GM12864 (cell line): Measurements from ENCODE around the gene FAM161A.
A peak's percentile ranks its signal among the peaks of the same experiment; 100 is the strongest.
"Not testable (repeated sequence)": the region's sequence is repeated elsewhere in the genome, so short reads cannot be mapped to it uniquely, and the experiment has no call there.

Source experiments
- DNase-seq: peaks from one replicate; pipeline ENCODE4 v3.0.0-alpha.2; 2011; ENCODE audit warnings: low read depth
- H3K4me3 ChIP-seq: 2 replicates; pipeline ENCODE4 v1.5.1; 2011; ENCODE audit warnings: mild to moderate bottlenecking, low read depth, low read length, control low read depth
- TF ChIP-seq, protein P1 (sequence below): IDR thresholded peaks from 2 replicates; pipeline ENCODE4 v1.5.1; 2011; ENCODE audit warnings: low read depth, mild to moderate bottlenecking, moderate library complexity, low read length, control low read depth, inconsistent platforms; ENCODE audit errors: missing control alignments

The FAM161A gene

DNA sequence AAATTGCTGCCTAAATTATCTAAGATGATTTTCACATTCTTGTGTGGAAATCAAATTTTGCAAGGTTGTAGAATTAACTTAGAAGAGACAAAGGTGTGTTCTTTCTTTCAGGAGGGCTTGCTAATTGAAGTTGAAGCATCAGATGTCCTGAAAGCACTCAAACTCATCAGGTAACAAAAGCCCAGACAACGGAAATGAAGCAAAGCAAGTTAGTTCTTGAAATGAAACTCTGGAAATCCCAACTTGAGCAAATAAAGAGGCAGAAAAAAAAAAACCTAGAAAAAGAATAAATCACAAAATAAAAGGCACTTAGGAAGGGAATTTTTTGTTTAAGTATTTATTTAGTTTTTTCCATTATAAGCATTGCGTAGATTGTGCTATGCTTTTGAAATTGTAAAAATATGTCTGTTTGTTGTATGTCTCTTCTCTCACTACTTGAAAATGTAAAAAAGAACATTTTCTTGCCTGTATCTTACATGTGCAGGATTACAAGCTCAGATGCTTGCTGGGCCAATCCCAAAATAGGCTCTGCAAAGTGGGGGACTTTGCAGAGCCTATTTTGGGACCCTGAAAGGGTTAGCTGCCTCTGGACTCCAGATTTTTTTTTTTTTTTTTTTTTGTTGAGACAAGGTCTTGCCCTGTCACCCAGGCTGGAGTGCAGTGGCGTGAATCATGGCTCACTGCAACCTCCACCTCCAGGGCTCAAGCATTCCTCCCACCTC is 46.7 kb downstream of the FAM161A start:
- peak; percentile 39 for DNase-seq
- no peak overlapping the region for H3K4me3 ChIP-seq
- TF ChIP-seq, protein P1, sequence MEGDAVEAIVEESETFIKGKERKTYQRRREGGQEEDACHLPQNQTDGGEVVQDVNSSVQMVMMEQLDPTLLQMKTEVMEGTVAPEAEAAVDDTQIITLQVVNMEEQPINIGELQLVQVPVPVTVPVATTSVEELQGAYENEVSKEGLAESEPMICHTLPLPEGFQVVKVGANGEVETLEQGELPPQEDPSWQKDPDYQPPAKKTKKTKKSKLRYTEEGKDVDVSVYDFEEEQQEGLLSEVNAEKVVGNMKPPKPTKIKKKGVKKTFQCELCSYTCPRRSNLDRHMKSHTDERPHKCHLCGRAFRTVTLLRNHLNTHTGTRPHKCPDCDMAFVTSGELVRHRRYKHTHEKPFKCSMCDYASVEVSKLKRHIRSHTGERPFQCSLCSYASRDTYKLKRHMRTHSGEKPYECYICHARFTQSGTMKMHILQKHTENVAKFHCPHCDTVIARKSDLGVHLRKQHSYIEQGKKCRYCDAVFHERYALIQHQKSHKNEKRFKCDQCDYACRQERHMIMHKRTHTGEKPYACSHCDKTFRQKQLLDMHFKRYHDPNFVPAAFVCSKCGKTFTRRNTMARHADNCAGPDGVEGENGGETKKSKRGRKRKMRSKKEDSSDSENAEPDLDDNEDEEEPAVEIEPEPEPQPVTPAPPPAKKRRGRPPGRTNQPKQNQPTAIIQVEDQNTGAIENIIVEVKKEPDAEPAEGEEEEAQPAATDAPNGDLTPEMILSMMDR = no peak

DNA sequence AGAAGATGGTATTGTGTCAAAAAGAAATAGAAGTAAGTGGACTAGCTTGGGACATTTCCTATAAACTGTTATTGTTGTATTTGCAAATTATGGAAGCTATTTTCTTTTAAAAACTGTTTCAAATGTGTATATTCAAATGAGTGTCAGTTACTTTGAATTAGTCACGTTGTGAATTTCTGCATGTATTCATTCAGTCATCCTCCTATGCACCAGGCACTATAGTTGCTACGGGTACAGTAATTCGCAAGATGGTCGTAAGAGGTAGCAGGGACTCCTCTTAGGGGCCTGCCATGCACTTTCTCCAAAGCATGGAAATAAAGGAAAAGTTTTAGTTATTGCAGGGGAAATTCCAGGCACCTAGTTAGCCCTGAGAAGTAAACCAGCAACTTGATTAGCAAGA is 51.3 kb downstream of the FAM161A start:
- no peak overlapping the region for H3K4me3 ChIP-seq
- TF ChIP-seq, protein P1 = no peak
- DNase-seq = no peak

DNA sequence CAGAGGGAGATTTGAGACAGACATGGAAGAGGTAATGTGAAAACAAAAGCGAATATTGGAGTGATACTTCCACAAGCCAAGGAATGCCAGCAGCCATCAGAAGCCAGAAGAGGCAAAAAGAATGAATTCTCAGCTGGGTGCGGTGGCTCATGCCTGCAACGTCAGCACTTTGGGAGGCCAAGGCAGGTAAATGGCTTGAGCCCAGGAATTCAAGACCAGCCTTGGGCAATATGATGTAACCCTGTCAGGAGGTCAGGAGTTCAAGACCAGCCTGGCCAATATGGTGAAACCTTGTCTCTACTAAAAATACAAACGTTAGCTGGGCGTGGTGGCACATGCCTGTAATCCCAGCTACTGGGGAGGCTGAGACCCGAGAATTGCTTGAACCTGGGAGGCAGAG is 54.8 kb downstream of the FAM161A start:
- H3K4me3 ChIP-seq = no peak overlapping the region
- no peak for DNase-seq
- TF ChIP-seq, protein P1 = no peak

- not testable (repeated sequence) for H3K4me3 ChIP-seq, DNase-seq
Observed at GRCh38 chr2:61797446-61797845, 56.4 kb downstream of the FAM161A start.

DNA sequence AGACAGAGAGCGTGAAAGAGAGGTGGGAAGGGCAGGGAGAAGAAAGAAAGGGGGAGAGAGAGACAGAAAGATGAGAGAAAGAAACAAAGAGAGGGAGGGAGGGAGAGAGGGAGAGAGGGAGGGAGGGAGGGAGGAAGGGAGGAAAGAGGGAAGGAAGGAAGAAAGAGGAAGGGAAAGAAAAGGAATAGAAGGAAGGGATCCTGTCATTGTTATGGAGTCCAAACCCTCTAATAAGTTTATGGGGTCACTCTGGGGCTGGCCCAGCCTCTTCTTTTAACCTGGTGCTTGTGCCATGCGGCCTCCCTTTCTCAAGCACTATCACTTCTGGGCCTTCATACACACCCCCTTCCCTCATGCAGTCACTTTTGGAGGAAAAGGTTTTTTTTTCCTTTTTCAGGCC is 58.5 kb downstream of the FAM161A start:
- H3K4me3 ChIP-seq = no peak overlapping the region
- TF ChIP-seq, protein P1 = no peak
- no peak for DNase-seq

DNA sequence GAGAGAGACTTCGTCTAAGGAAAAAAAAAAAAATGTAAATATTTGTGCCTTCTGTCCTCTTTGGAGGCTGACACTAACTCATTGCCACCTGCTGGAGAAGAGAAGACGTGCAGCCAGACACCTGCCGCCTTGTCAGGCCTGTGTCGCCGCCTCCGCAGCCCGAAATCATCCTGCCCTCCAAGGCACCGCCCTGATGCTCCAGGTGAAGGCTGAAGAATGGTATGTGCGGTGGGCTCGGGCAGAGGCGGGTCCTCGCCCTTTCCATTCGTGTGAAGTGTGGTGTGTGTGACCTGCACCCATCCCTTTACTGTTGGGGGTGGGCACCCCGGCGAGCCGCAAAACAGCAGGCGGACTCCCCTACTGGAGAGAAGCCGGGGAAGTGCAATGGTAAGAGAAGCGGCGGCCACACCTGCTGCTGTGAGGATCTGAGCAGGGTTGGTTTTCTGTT is 60.4 kb downstream of the FAM161A start:
- TF ChIP-seq, protein P1 = peak; percentile 79
- H3K4me3 ChIP-seq = peak overlapping the region; percentile 6; the same call in 1 of the 2 replicates
- peak; percentile 53 for DNase-seq

DNA sequence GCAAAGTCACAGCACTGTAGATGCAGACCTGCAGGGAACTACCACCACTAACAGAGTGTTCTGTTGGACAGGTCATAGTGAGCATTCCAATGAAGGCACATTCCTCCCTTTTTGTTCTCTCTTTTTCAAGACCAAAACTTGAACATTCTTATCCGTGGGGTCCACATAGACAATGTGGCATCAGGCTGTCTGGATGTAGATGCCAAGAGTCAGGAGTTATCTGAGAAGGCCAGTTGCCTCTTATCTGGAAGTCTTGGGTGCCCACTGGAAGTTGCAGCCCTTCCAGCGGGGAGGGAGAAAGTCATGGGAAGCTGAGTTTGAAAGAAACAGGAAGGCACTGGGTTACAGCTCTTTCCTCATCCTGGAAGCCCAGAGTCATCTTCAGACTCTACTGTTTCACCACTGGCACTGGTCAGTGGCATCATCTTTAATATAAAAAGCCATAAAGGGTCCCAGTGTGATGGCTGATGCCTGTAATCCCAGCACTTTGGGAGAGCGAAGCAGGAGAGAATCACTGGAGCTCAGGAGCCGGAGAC is 61.4 kb downstream of the FAM161A start:
- DNase-seq = no peak
- no peak overlapping the region for H3K4me3 ChIP-seq
- TF ChIP-seq, protein P1 = no peak
